Smooth muscle cell of the brain vasculature (primary cell): ENCODE data around the gene PGC.
A peak's percentile ranks its signal among the peaks of the same experiment; 100 is the strongest.

ENCODE experiments used
- DNase-seq: peaks from one replicate; pipeline ENCODE4 v3.0.0-alpha.2; 2012; ENCODE audit warnings: low read depth, low spot score

Gene PGC

DNA sequence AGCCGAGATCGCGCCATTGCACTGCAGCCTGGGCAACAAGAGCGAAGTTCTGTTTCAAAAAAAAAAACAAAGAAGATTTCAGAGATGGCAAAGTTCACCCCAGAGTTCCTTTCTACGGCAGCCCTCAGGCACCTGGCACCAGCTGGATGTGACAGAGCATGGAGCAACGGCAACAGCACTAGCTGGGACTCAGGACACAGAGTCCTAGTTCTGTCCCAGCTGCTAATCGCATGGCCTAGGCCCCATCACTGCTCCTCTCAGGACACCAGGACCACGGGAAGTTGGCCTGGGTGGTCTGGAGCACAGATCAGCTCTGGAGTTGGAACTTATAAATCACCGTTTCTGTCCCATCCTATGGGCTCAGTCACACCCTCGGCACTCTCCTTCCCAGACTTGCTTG, 1.1 kb downstream of the PGC start:
- DNase-seq, result no peak

DNA sequence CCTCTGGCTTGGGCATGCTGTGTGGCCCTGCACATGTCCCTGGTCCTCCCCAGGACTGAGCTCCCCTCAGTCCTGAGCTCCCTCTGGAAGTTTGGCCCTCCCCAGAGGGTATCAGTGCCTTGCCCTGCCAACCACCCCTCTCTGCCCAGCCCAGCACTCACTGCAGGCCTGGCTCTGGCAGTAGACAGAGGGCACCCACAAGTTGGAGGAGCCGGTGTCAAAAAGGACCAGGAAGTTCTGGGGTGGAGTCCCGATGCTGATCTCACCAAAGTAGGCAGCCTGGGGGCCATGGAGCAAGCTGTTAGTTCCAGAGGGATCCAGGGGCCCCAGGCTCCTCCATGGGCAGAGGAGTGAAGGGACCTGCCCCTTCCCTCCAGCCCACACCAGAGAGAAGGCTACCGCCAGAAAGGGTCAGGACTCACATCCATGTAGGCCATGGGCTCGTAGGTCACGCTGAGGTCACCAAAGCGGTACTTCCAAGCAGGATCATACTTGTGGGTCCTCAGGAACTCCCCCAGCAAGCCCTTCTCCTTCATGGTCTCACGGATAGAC, 2.9 kb downstream of the PGC start:
- no peak for DNase-seq

DNA sequence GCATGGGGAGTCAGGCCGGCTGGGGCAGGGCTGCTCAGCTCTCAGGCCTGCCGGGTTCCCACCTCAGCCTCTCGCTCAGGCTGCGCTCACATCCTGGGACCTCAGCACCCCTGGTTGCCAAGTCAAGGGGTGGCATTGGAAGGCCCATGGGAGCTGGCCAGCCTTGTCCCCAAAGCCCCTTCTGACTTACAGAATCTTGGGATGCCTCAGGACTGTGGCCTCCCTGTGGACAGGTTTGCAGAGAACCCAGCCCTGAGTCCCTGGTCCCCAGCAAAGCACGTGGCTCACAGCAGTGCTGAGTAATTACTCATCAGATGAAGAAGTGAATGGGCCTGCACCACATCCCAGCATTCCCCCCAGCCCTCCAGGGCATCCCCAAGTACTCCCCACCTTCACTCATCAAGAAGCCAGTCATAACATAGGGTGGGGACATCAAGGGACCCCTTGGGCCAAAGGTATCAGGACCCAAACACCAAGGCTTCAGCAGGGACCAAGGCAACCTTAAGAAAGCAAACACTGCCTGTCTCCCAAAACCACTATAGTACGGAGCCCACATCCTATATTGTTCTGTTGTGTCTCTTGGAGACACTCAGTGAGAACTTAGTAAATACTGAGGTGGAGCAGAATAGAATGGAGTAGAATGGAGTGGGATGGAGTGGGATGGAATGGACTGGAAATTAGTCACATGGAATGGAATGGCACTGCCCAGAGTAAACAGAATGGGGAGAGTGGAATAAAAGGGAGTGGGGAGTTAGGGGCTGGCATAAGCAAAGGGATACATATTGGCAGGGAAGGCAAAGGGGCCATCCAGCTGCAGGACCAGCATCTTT, 3.6 kb downstream of the PGC start:
- DNase-seq, result no peak

DNA sequence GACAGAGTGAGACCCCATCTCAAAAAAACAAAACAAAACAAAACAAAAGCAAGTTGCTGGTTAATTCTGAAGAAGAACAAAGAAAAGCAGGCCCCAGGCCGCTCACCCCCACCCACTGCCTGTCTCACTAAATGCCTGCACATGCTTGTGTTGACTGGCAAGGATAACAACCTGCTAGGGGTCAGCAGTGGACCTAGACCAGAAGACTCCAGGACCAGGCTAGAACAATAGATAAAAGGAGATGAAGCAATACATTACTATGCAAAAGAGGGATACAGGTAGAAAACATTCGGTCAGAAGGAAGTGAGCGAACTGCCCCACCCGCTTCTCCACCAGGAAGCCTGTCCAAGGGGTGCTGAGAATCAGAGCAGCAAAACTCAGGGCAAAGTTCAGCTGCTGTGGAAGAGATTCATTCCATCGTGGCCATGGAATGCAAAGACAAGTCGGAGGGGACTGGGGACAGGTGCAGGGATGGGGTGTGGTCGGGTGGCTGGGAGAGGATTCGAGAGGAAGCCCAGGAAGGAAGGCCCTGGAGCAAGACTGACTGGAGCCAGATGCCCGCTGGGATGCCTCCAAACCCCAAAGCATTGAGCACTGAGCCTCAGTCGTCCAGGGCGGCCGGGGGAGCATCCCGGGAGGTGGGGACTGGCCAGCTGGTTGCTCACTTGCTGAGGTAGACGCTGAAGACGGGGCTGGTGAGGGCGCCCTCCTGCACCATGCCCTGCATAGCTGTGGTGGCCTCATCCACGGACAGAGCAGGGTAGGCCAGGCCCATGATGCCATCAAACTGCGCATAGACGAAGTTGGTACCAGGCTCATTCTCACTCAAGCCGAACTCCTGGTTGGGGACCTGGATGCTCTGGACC, 5.3 kb downstream of the PGC start:
- no peak for DNase-seq

DNA sequence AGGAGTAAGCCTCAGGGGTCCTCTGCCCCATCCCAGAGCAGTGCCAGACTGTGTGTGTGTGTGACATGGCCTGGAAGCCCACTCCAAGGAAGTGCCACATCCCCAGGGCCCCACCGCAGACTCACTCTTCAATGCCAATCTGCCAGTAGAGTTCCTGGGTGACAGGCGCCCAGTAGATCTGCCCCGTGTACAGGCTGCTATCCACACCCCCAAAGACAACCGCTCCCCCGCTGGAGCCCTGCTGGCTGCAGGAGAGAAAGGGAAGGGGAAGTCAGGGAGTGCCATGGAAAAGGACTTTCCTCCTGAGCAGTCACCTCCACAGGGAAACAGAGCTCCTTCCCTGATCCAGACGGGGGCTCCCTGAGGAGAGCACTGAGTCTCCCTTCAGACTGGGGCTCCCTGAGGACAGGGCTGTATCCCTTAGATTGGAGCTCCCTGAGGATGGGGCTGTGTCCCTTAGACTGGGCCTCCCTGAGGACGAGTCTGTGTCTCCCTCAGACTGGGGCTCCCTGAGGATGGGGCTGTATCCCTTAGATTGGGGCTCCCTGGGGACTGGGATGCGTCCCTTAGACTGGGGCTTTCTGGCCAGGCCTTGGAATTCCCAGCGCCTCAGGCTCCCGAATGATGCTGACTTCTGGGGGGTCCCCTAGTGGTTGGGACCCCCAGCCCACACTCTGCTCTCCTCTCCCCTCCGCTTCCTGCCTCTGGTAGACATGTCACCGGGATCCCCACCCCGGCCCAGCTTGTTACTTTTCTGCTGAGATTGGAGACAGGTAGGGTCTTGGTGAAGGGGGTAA, 6.6 kb downstream of the PGC start:
- no peak for DNase-seq

DNA sequence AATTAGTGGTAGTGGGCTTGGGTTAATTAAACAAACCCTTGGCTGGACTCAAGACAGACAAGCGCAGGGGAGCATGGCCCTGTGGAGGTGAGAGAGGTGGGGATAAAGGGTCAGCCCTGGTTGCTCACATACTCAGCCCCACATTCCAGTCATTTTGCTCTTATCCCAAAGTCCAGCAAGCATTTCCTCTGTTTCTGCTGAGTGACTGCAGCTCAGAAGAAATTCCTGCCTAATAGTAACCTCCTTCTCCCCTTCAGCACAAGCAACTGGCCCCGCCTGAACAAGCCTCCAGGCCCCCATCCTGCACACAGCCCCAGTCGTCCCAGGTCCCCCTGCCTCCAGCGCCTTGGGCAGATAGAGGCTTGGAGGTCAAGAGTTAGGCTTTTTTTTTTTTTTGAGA, 8.2 kb downstream of the PGC start:
- no peak for DNase-seq

DNA sequence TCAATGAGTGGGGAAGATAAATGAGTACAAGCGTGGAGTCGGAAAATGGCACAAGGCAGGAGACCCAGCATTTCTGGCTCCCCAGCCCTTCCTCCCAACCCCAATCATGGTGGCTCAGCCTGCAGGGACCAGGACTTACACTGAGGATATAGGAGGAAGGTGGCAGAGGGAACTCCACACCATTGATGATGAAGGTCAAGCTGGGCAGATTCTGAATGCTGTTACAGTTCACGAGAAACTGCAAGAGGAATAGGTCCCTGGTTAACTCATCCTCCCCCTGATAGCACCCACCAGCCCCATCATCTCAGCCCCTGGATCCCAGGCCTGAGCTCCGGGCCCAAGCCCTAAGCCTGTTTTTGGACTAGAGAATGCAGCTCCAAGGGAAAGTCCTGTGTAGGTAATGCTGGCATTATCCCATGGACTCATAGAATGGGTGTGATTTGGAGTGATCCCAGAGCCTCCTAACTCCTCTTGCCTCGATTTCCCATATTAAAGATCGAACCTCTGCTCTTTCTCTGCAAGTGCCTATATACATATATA, 9.5 kb downstream of the PGC start:
- DNase-seq, result no peak

DNA sequence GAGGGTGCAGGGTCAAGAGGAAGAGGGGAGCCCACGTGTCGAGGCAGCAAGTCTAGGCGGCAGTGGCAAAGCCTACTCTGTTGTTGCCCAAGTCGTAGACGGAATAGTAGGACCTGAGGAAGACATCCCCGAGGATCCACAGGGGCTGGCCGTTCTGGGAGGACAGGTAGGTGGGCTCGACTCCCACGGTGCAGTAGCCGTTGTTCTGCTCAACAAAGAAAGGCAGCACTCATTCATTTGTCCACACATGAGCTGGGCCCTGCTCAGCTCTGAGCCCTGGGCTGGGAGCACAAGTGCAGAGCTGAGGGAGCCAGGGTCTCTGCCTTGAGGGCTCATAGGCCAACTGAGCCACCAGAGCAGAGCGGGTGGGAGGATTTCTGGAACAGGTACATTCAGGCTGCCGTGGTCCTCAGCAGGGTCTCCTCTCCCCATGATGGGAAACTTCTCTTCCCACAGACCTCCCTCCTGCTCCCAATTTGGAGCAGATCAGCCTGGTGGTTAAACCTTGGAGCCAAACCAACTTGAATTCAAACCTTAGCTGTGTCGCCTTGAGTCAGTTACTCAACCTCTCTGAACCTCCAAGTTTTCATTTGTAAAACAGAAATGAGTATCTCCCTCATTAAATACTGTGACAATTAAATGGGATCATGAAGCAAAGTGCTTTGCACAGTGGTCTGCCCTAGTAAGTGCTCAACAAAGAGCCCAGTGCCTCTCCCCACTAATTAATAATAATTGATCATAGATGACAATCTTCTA, 10.2 kb downstream of the PGC start:
- DNase-seq, result no peak

DNA sequence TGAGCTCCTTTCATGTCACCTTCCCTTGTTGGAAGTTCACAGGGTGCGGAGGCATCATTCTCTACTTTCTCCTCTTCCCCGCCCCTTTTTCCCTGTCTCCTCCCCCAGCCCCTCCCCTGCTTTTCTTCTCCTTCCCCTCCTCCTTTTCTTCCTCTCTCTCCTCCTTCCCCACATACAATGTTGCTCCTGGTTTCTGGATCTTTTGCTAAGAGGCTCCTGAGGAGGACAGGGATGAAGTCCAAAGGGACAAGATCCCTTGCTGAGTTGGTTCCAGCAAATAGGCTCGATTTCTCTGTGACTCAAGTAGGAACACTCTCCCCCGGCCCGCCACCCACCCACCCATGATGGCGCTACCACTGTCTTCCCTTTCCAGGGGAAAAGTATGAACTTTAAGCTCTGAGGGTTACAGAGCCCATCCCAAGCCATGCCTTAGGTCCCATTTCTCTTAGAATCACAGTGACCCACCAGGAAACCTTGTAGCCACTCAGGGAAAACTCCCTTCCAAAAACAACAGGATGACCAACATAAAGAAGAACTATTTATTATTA, 10.9 kb downstream of the PGC start:
- DNase-seq, result no peak

DNA sequence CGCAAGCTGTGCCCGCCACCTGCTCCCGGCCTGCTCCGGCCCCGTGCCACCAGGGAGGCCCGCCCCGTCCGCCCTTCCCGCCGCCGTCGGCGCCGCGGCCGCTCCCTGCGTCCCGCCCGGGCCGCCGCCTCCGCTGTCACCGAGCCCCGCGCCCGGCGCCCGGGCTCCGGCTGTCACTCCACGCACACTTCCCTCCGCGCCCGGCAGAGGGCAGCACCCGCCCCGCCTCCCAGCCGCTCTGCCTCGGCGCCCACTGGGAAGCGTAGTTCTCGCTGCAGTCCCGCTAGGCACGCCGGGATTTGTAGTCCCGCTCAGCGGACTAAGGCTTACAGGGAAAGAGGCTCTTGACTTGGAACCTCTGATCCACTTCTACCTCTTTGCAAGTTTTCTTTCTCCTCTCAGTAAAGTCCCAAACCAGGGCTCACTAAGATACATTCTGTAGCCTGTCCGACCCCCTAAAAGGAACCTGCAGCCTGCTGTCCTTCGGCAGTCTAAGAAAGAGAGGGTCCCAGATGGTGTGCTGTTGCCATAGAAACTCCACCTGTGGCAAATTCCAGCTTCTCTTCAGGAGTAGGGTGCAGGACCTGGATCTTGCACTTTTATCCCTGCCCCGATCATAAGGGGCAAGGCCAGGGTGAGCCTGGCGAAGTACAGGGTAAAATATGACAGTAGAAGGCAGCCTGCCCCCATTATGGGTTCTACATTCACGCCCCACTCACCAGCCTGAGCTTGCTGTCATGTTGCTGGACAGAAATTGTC, 11.6 kb downstream of the PGC start, which contains the start of gene TFEB:
TSS of gene TFEB (minus strand) at position 182 of the 759 bp plus-strand sequence. CDS start 44,395 bp downstream, outside the sequence.
- DNase-seq, result peak; percentile 78

DNA sequence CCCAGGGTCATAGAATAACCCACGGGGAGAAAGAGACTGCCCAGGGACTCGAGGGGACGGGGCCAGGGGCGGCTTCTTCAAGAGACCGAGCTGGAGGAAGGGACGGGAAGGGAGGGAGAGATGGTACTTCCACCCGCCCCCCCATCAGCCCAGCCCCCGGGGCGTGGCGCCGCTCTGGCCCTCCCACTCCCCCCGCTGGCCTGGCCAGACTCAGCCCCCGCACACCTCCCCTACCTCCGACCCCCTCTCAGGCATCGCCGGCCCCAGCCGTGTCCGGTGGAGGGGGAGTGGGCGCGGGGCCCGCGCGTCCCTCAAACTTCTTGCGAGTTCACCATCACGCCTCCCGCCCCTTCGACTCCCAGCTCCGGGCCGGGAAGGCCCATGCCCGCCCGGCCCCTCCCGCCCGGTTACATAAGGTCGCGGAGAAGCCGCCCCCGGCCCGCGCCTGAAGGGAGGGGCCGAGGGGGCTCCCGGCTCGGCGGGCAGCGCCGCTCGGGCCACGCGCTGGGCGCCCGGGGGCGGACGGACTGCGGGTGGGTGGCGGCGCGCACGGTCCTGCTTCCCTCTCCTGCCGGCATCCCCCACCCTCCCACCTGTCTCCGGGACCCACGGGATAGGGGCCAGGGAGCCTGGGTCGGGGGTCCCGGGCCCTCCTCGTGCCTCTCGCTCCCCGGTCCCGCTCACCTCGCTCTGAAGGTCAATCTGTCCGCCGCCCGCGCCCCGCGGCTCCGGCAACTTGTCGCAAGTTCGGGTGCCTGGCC, 12.4 kb downstream of the PGC start:
- DNase-seq, result no peak

DNA sequence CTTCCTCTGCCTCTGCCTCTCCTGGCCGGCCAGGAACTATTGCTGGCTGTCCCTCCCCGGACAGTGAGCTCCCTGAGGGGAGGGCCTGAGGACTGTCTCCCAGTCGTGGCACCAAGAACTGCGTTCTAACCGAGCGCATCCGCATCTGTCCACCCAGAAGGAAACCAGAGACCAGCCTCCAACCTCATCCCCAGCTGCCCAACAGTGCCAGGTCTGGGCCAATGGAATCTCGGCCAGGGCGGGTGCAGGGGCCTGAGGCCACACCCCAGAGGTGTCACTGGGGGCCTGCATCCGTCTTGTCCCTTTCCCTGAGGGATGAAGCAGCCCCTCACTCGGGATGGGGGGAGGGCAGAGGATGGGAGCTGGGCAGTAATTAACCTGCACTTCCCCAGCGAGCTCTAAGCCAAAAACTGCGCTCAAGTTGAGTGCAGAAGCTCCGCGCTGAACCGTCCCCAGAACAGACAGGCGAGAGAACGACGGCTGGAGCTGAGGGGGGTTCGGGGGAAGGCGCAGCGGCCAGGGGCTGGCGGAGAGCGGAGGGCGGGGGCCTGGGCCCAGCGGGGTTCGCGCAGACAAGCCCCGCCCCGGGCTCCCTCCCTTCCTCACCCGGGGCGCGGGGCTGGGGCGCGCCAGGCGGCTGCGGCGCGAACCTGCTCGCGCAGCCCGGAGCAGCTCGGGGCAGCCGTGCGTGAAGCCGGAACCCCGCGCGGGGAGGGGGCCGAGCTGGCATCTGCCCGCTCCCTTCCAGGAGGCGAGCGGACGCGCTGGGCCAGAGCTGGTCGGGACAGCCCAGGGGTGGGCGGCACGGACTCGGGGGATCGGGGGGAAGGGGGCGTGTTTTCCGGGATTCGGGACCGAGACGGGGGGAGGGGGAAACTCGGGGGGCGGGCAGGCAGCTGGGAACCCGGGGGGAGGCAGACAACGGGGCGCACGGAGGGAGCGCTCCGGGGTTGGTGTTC, 13.2 kb downstream of the PGC start:
- no peak for DNase-seq

DNA sequence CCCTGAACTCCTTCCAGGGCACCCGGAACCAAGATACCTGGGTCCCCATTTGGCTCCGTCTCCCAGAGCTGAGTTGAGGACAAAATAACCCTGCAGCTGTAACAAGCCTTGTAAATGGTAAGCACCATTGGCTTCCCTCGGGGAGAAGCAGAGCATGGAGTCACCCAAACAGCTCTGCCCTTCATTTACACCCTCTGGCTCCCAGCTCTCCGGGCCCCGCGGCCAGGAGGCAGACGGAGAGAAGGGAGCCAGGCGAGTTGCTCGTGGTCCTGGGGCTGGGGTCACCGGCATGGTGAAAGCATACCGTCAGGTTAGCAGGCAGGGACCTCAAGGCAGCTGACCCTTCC, 13.9 kb downstream of the PGC start:
- no peak for DNase-seq

DNA sequence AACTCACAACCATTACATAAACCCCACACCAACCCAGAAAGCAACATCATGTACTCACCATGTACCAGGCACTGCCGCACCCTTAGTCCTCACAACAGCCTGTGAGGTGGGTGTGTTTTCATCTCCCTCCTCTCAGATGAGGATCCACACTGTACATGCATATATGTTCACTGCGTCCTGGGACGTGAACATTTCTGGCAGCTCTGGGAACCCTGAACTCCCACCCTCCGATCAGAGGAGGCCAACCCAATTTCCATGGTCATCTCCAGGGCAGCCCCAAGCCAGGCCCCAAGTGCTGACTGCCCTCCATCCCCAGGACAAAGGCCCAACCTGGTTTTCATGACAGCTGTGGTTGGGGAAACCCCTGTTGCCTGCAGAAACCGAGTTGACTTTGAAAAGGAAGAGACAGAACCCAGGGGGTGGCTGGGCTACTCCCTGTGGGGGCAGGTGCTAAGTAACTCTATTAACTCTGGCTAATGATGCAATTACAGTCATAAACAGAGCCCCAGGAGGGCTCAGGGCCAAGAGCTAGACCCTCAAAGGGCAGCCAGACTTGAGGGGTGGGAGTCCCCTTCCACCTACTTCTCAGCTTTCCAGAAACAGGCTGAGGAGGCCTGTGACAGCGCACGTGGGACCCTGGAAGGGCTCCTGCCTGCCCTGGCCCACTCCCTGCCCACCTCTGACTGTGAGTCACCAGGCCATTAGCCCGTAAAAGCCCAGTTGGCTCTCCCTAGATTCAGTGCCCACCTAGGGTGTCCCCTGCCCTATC, 14.4 kb downstream of the PGC start:
- no peak for DNase-seq

DNA sequence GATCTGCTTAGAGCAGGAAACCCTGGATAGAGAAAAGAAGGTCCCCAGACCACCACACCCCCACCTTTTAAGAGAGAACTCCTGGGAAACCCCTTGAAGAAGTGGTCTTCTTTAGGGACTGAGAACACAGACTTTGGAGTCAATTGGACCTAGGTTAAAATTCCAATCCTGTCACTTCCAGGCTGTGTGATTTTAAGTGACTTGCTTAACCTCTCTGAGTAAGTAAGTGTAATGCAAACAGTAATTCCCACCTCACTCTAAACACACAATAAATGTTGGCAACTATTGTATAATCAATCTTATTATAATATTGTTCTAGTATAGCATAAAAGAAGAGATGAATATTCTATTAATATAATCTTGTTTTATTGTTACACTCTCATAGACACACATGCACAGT, 15.0 kb downstream of the PGC start:
- DNase-seq, result no peak

DNA sequence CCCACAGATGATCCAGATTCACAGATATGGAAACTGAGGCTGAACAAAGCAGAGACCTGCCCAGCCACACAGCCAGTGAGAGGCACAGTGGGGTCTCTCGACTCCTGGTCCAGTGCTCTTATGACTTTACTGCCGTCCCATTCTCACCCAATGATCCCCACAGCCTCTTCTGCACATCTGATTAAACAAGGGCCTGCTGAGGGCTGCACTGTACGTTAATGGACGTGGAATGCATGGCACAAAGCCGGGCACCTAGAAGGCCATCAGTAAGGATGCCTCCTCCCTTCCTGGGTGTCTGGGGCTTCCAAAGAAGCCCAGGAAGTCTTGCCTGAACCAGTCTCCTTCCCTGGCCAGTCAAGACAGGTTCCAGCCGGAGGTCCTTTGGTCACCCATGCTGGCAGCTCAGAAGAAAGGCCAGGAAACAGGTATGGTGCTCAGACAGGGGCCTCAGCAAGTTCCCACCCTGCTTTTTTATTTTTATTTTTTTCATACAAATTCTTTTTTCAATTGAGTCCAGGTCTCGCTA, 15.6 kb downstream of the PGC start:
- DNase-seq, result no peak
